NT2/D1 (cell line): ENCODE measurements around the gene LRTM2.

Experiments
- SUZ12 ChIP-seq: IDR thresholded peaks from 2 replicates; pipeline ENCODE4 v1.6.1; 2011; ENCODE audit not compliant: insufficient read length, insufficient read depth; ENCODE audit errors: extremely low read depth
- YY1 ChIP-seq: IDR thresholded peaks from 2 replicates; pipeline ENCODE4 v1.6.1; 2011; ENCODE audit not compliant: insufficient read length, insufficient read depth
- ZNF274 ChIP-seq: IDR thresholded peaks from 2 replicates; pipeline ENCODE4 v1.6.1; 2011; ENCODE audit warnings: mild to moderate bottlenecking, low read depth, low read length

GRCh38 chr12:1791104-1791841 is 29.1 kb upstream of the LRTM2 start:
- TF ChIP-seq ZNF274 (no peak), YY1 (no peak), SUZ12 (no peak)
